Spleen (tissue), 7 donors: ENCODE results near the gene CFAP251.

Source experiments
- CTCF ChIP-seq, 11 experiments: fragments of 200-600 bp in 7 of 11; fragments of 450-650 bp in 4 of 11; sonication (generic) in 4 of 11; IDR thresholded peaks in 8 of 11; conservative IDR thresholded peaks in 3 of 11; 1 replicate in 7 of 11; 2 replicates in 4 of 11; pipeline versions ENCODE4 v1.4.0 to v1.8.0; 2016 to 2021; ENCODE audit warnings: antibody characterized with exemption in 11 of 11, inconsistent platforms in 4 of 11, mild to moderate bottlenecking in 1 of 11
- POLR2A ChIP-seq, 3 donors: fragments of 450-650 bp; IDR thresholded peaks; one replicate each; pipeline ENCODE4 v1.5.1; 2017; ENCODE audit warnings: antibody characterized with exemption in 3 of 3, mild to moderate bottlenecking in 1 of 3
- donor health status: DM: no; HTN: no; CAD: no; lungs with moderate emphysema.
- donor health status: DM: no; HTN: no; CAD: no.
- donor health status: DM: no; HTN: no; CAD: no.

- TF ChIP-seq POLR2A (IDR thresholded peaks at IDR 0.05) = no peak
- TF ChIP-seq CTCF (IDR thresholded peaks at IDR 0.05 in 8 of 11, conservative IDR thresholded peaks at IDR 0.05 in 3 of 11) = no peak
These were observed 102.4 kb downstream of the CFAP251 start for GRCh38 chr12:122020795-122021192.
